Endothelial cell of umbilical vein (primary cell): ENCODE measurements around the gene ASGR1. TPM values are rescaled to one million over a fixed set of nuclear protein-coding genes. Genes with fewer than 3 reads are reported as not detected.
"Not testable (repeated sequence)": the region's sequence is repeated elsewhere in the genome, so short reads cannot be mapped to it uniquely, and the experiment has no call there.

Source experiments
- BruUV-seq: library from RNA; stranded (reverse); fragments of 400-500 nt; replicated peaks from 2 replicates; lab custom pipeline; 2021; lab: Mats Ljungman, UMichigan
- CTCF ChIA-PET: fragments of 300-600, 350-600 bp; sonication (Branson Sonifier 250); formaldehyde crosslinking; loops from one replicate; lab custom pipeline; 2021; ENCODE audit warnings: antibody characterized with exemption, inconsistent platforms; lab: Charles Lee
- POLR2A ChIA-PET: fragments of 300-600, 350-600 bp; sonication (Branson Sonifier 250); formaldehyde crosslinking; loops from one replicate; lab custom pipeline; 2021; ENCODE audit warnings: antibody characterized with exemption, inconsistent platforms; lab: Charles Lee
- DNase-seq: peaks from one replicate; pipeline ENCODE4 v3.0.0-alpha.2; 2011; ENCODE audit warnings: low read depth, low spot score
- FAIRE-seq: peaks from 2 replicates; lab custom pipeline; 2011; peaks lifted over from hg19 to GRCh38; lab: Jason Lieb, UNC
- H2AFZ ChIP-seq: 2 replicates; pipeline ENCODE4 v1.6.0; 2012; ENCODE audit warnings: low read depth, low read length, control low read depth, inconsistent platforms
- H3K27ac ChIP-seq: 2 replicates; pipeline ENCODE4 v1.5.1; 2011; ENCODE audit warnings: low read depth, mild to moderate bottlenecking, control low read depth, low read length, moderate library complexity; ENCODE audit not compliant: insufficient read depth
- H3K27me3 ChIP-seq, 2 experiments: 2 replicates each; pipeline versions ENCODE4 v1.6.0 to v1.6.1; 2011; ENCODE audit warnings: low read length in 2 of 2, mixed read lengths in 1 of 2; ENCODE audit not compliant: control insufficient read depth in 2 of 2, insufficient read depth in 2 of 2
- H3K36me3 ChIP-seq, 2 experiments: 2 replicates in 1 of 2; 3 replicates in 1 of 2; pipeline ENCODE4 v1.5.1; 2011; ENCODE audit warnings: low read length in 2 of 2, mild to moderate bottlenecking in 1 of 2, moderate library complexity in 1 of 2; ENCODE audit not compliant: control insufficient read depth in 2 of 2, insufficient read depth in 2 of 2; ENCODE audit errors: extremely low read depth in 1 of 2
- H3K4me1 ChIP-seq: 3 replicates; pipeline ENCODE4 v1.5.1; 2011; ENCODE audit warnings: mild to moderate bottlenecking, low read length; ENCODE audit not compliant: control insufficient read depth, insufficient read depth; ENCODE audit errors: extremely low read depth
- H3K4me2 ChIP-seq: 2 replicates; pipeline ENCODE4 v1.6.1; 2011; ENCODE audit warnings: low read length, control low read depth, mixed read lengths; ENCODE audit not compliant: insufficient read depth
- H3K4me3 ChIP-seq, 3 experiments: fragments of 200-600 bp in 1 of 3; sonication (generic), shearing (Covaris generic) in 1 of 3; replicated peaks in 1 of 3; 2 replicates each; pipeline ENCODE4 v1.5.1; 2011 to 2016; ENCODE audit warnings: control low read depth in 3 of 3, low read length in 3 of 3, mild to moderate bottlenecking in 2 of 3, inconsistent platforms in 1 of 3, low read depth in 1 of 3, moderate library complexity in 1 of 3; ENCODE audit not compliant: insufficient read depth in 1 of 3
- H3K79me2 ChIP-seq: 2 replicates; pipeline ENCODE4 v1.6.0; 2012; ENCODE audit warnings: low read length, inconsistent platforms; ENCODE audit not compliant: control insufficient read depth, insufficient read depth
- H3K9ac ChIP-seq: replicated peaks from 2 replicates; pipeline ENCODE3; 2011; ENCODE audit warnings: low read length, control low read depth; ENCODE audit not compliant: insufficient read depth; ENCODE audit errors: extremely low read depth
- H3K9me1 ChIP-seq: replicated peaks from 3 replicates; pipeline ENCODE4 v1.6.0; 2011; ENCODE audit warnings: mild to moderate bottlenecking, low read length; ENCODE audit not compliant: control insufficient read depth, insufficient read depth; ENCODE audit errors: extremely low read depth
- H3K9me3 ChIP-seq: replicated peaks from 2 replicates; pipeline ENCODE4 v1.5.1; 2012; ENCODE audit warnings: low read length, inconsistent platforms; ENCODE audit not compliant: control insufficient read depth, insufficient read depth
- H4K20me1 ChIP-seq: replicated peaks from 2 replicates; pipeline ENCODE3; 2011; ENCODE audit warnings: mild to moderate bottlenecking, low read length; ENCODE audit not compliant: control insufficient read depth, insufficient read depth; ENCODE audit errors: extremely low read depth
- CTCF ChIP-seq, 2 donors: IDR thresholded peaks; 1 replicate in 1 of 2; 2 replicates in 1 of 2; pipeline ENCODE4 v1.5.1; 2011; ENCODE audit warnings: low read length in 2 of 2, mild to moderate bottlenecking in 2 of 2, moderate library complexity in 2 of 2, control low read depth in 1 of 2, inconsistent platforms in 1 of 2, low read depth in 1 of 2; ENCODE audit not compliant: insufficient read depth in 1 of 2; ENCODE audit errors: extremely low read depth in 1 of 2
- FOS ChIP-seq: IDR thresholded peaks from 2 replicates; pipeline ENCODE4 v1.6.1; 2011; ENCODE audit warnings: mild to moderate bottlenecking, low read length, moderate library complexity, borderline replicate concordance; ENCODE audit not compliant: insufficient read depth
- MAX ChIP-seq: IDR thresholded peaks from 2 replicates; pipeline ENCODE4 v1.6.1; 2011; ENCODE audit not compliant: insufficient read depth, insufficient read length
- MYC ChIP-seq: IDR thresholded peaks from one replicate; pipeline ENCODE4 v1.6.1; 2011; ENCODE audit warnings: mild to moderate bottlenecking, low read depth, low read length
- POLR2AphosphoS5 ChIP-seq: IDR thresholded peaks from 2 replicates; pipeline ENCODE4 v1.6.1; 2012; ENCODE audit warnings: low read depth, mild to moderate bottlenecking, control low read depth, low read length, moderate library complexity; ENCODE audit not compliant: insufficient read depth
- dilution Hi-C: fragments of 300-500 bp; cut with MboI; formaldehyde crosslinking; loops from one replicate; pipeline ENCODE4 v1.15.0; 2019; ENCODE audit warnings: low sequenced_read_pairs; ENCODE audit not compliant: extremely low pct_ligation_motif_present
- intact Hi-C: fragments of 100-400 bp; cut with micrococcal nuclease; formaldehyde crosslinking; loops from one replicate; pipeline ENCODE4 v1.10.0; 2022
- polyA plus RNA-seq, 4 experiments: library from polyadenylated mRNA; depleted of rRNA in 3 of 4; stranded (reverse) in 3 of 4; unstranded in 1 of 4; fragments of >200 nt; gene quantifications; 2 replicates each; pipeline versions ENCODE4 v1.2.1 to v1.2.3, GENCODE V29; 2011 to 2012; ENCODE audit warnings: missing spikeins in 1 of 4
- total RNA-seq: library from RNA; stranded (reverse); gene quantifications from 2 replicates; pipeline ENCODE4 v1.2.3, GENCODE V29; 2021

The ASGR1 gene
- total and polyA plus RNA-seq, 2 donors (not counting 3 experiments of a cell fraction or from before 2014, with no cell fraction given), result 10.2 to 12.5 TPM

GRCh38 chr17:7173687-7174602, 5.2 kb downstream of the ASGR1 start:
- peak overlapping the region; percentile 5 for H3K9ac ChIP-seq
- H3K9me3 ChIP-seq, result no peaks in the 10 kb centered on the region
- ChIA-PET POLR2A (interaction anchor here (1.0 kb wide), 1 partner anchor 41 kb away, joined by 4 read pairs; no protein-coding TSS in a partner anchor), CTCF (interaction anchor here (0.6 to 1.9 kb wide), 11 partner anchors 9 to 128 kb away, joined by 3 to 27 read pairs (median 5); no protein-coding TSS in a partner anchor)
- intact Hi-C loops (no loop called here), dilution Hi-C loops (no loop called here)
- FAIRE-seq (peak; percentile 98), DNase-seq (peak; percentile 89)
- peak overlapping the region; percentile 67 for H2AFZ ChIP-seq
- H3K4me3 ChIP-seq, result peak overlapping the region in 1 of 3 experiments; percentile 15
- no peak overlapping the region for H3K27ac ChIP-seq
- BruUV-seq, result no TSS peak
- H3K4me2 ChIP-seq, result peak overlapping the region; percentile 3
- no peaks in the 10 kb centered on the region for H4K20me1 ChIP-seq
- H3K79me2 ChIP-seq, result no peaks in the 10 kb centered on the region
- H3K27me3 ChIP-seq, result no peaks in the 10 kb centered on the region
- peaks cover 17% of the 10 kb centered on the region for H3K4me1 ChIP-seq
- H3K36me3 ChIP-seq, result no peaks in the 10 kb centered on the region
- TF ChIP-seq FOS (no peak), MYC (peak; percentile 68), CTCF (IDR thresholded peaks at IDR 0.05; ENCODE audit: extremely low read depth in 1 of 2, insufficient read depth in 1 of 2, low read depth in 1 of 2, low read length in 2 of 2) (peak; percentile 44 to 56), MAX (peak; percentile 77), POLR2AphosphoS5 (peak; percentile 67)
- no peaks in the 10 kb centered on the region for H3K9me1 ChIP-seq

GRCh38 chr17:7172522-7173191, 6.5 kb downstream of the ASGR1 start:
- FAIRE-seq, result peak; percentile 43
- H3K9me3 ChIP-seq, dilution Hi-C loops: not testable (repeated sequence)

GRCh38 chr17:7169565-7169908, 9.6 kb downstream of the ASGR1 start:
- intact Hi-C loops, H3K27ac ChIP-seq, H3K9ac ChIP-seq, H3K27me3 ChIP-seq, DNase-seq, H4K20me1 ChIP-seq, H3K9me3 ChIP-seq, BruUV-seq, H3K36me3 ChIP-seq, POLR2A ChIA-PET, H2AFZ ChIP-seq, H3K79me2 ChIP-seq, H3K4me3 ChIP-seq, H3K4me2 ChIP-seq, FAIRE-seq, H3K4me1 ChIP-seq, H3K9me1 ChIP-seq, dilution Hi-C loops: not testable (repeated sequence)
- CTCF ChIA-PET, result interaction anchor here (0.6 to 1.7 kb wide), 5 partner anchors 8 to 124 kb away, joined by 3 to 5 read pairs (median 3); no protein-coding TSS in a partner anchor

More at GRCh38 chr17:7172522-7173191, 6.5 kb downstream of the ASGR1 start:
- H3K4me3 ChIP-seq, H2AFZ ChIP-seq, H3K4me1 ChIP-seq, H3K4me2 ChIP-seq, POLR2A ChIA-PET, BruUV-seq, H3K36me3 ChIP-seq, H3K9me1 ChIP-seq, intact Hi-C loops, H3K27ac ChIP-seq, H3K79me2 ChIP-seq, H3K27me3 ChIP-seq, H3K9ac ChIP-seq, H4K20me1 ChIP-seq, DNase-seq: not testable (repeated sequence)
- CTCF ChIA-PET, result interaction anchor here (1.9 kb wide), 2 partner anchors 36 to 127 kb away, joined by 12 to 27 read pairs; no protein-coding TSS in a partner anchor
